Type B pancreatic cell (in vitro differentiated cells): ENCODE data around the gene METTL1. TPM values are rescaled to one million over a fixed set of nuclear protein-coding genes. Genes with fewer than 3 reads are reported as not detected.

Experiments
- DNase-seq: peaks from one replicate; pipeline ENCODE4 v3.0.0; 2021; ENCODE audit warnings: mixed read lengths; ENCODE audit not compliant: unreplicated experiment; ENCODE audit errors: extremely low spot score
- H3K27ac Mint-ChIP-seq: 2 replicates; pipeline ENCODE4 v1.8.0; 2021; ENCODE audit warnings: mild to moderate bottlenecking, mixed read lengths
- H3K27me3 Mint-ChIP-seq: 2 replicates; pipeline ENCODE4 v1.8.0; 2021; ENCODE audit warnings: mixed read lengths
- H3K36me3 Mint-ChIP-seq: 2 replicates; pipeline ENCODE4 v1.8.0; 2021; ENCODE audit warnings: mixed read lengths
- H3K4me1 Mint-ChIP-seq: one replicate; pipeline ENCODE4 v1.8.0; 2021; ENCODE audit warnings: mixed read lengths; ENCODE audit not compliant: unreplicated experiment
- H3K4me3 Mint-ChIP-seq: 2 replicates; pipeline ENCODE4 v1.8.0; 2021; ENCODE audit warnings: mild to moderate bottlenecking, mixed read lengths
- H3K9me3 Mint-ChIP-seq: 2 replicates; pipeline ENCODE4 v1.8.0; 2021; ENCODE audit warnings: mixed read lengths
- CTCF ChIP-seq: fragments of 200-600 bp; sonication (generic); conservative IDR thresholded peaks from 2 replicates; pipeline ENCODE4 v1.5.0; 2021; ENCODE audit warnings: antibody characterized with exemption, mild to moderate bottlenecking
- total RNA-seq: library from RNA; stranded (reverse); gene quantifications from 2 replicates; pipeline ENCODE4 v1.2.1, GENCODE V29; 2021; ENCODE audit warnings: low replicate concordance

METTL1 gene
- total RNA-seq, 1 donor from 2014 or later, result 31.1 TPM

- no peaks in the 10 kb centered on the region for H3K9me3 Mint-ChIP-seq
- DNase-seq, result no peak
- H3K4me1 Mint-ChIP-seq, result peaks cover 26% of the 10 kb centered on the region
- no peak for TF ChIP-seq CTCF
- H3K4me3 Mint-ChIP-seq, result peak overlapping the region; percentile 96
- peak overlapping the region; percentile 97 for H3K27ac Mint-ChIP-seq
- H3K36me3 Mint-ChIP-seq, result peaks cover 26% of the 10 kb centered on the region
- H3K27me3 Mint-ChIP-seq, result peaks cover 25% of the 10 kb centered on the region
Observed at GRCh38 chr12:57746025-57746424, 25.9 kb downstream of the METTL1 start.

- no peak for DNase-seq
- H3K36me3 Mint-ChIP-seq, result peaks cover 24% of the 10 kb centered on the region
- TF ChIP-seq CTCF, result no peak
- H3K4me3 Mint-ChIP-seq, result peak overlapping the region; percentile 96
- H3K27me3 Mint-ChIP-seq, result peaks cover 30% of the 10 kb centered on the region
- H3K4me1 Mint-ChIP-seq, result peaks cover 21% of the 10 kb centered on the region
- H3K27ac Mint-ChIP-seq, result peak overlapping the region; percentile 97
- no peaks in the 10 kb centered on the region for H3K9me3 Mint-ChIP-seq
Observed at GRCh38 chr12:57745485-57745881, 26.4 kb downstream of the METTL1 start.

- peaks cover 20% of the 10 kb centered on the region for H3K36me3 Mint-ChIP-seq
- H3K4me3 Mint-ChIP-seq, result peak within 1 kb of the TSS; percentile 96
- peaks cover 35% of the 10 kb centered on the region for H3K27me3 Mint-ChIP-seq
- H3K9me3 Mint-ChIP-seq, result no peaks in the 10 kb centered on the region
- peak; percentile 92 for DNase-seq
- H3K27ac Mint-ChIP-seq, result peak within 1 kb of the TSS; percentile 97
- no peak for TF ChIP-seq CTCF
- H3K4me1 Mint-ChIP-seq, result peaks cover 18% of the 10 kb centered on the region
Observed at GRCh38 chr12:57744777-57745484, 27.0 kb downstream of the METTL1 start, which contains the start of gene TSPAN31. TSS of gene TSPAN31 (plus strand) at chr12:57745039. CDS start at chr12:57745155, 116 bp downstream.

- Mint-ChIP-seq H3K4me1 (peaks cover 19% of the 10 kb centered on the region), H3K9me3 (no peaks in the 10 kb centered on the region), H3K36me3 (peaks cover 20% of the 10 kb centered on the region), H3K27me3 (peaks cover 41% of the 10 kb centered on the region), H3K4me3 (peak overlapping the region; percentile 96), H3K27ac (peak overlapping the region; percentile 97)
- TF ChIP-seq CTCF, result no peak
- no peak for DNase-seq
Observed at GRCh38 chr12:57744194-57744776, 27.6 kb downstream of the METTL1 start.

DNA sequence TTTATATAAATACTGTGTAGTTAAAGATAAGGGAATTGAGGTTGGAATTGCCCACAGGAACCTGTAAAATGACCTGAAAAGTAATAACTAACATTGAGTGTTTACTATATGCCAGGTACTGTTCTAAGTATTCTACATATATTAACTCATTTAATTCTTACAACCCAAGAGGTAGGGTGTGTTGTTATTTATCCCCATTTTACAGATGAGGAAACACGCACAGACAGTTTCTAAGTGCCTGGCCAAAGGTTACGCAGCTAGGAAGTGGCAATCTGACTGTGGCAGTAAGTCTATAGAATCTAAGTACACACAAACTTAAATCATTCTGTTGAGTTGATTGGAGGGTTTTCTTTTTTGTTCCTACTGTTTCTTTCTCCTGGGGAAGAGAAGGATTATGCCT lies 28.1 kb downstream of the METTL1 start:
- H3K4me3 Mint-ChIP-seq, result peak overlapping the region; percentile 96

More for the DNA sequence above, 28.1 kb downstream of the METTL1 start:
- H3K27me3 Mint-ChIP-seq, result peaks cover 47% of the 10 kb centered on the region
- peak overlapping the region; percentile 97 for H3K27ac Mint-ChIP-seq
- no peak for DNase-seq
- H3K4me1 Mint-ChIP-seq, result peaks cover 24% of the 10 kb centered on the region
- no peaks in the 10 kb centered on the region for H3K9me3 Mint-ChIP-seq
- no peak for TF ChIP-seq CTCF
- peaks cover 16% of the 10 kb centered on the region for H3K36me3 Mint-ChIP-seq
